ENCODE results near the gene FOLR1. TPM values are rescaled to one million over a fixed set of nuclear protein-coding genes. Genes with fewer than 3 reads are reported as not detected.
"Not testable (repeated sequence)": the region's sequence is repeated elsewhere in the genome, so short reads cannot be mapped to it uniquely, and the experiment has no call there.

The FOLR1 gene
- total RNA-seq, 4 donors from 2014 or later = not detected

- not testable (repeated sequence) for DNase-seq, H3K4me1 ChIP-seq, H3K9me3 ChIP-seq, H3K4me3 ChIP-seq, H3K27me3 ChIP-seq, H3K27ac ChIP-seq, H3K36me3 ChIP-seq
- peak in 3 of 6 experiments; percentile 28 to 55 (median 37) for TF ChIP-seq CTCF (IDR thresholded peaks at IDR 0.05)
Observed at GRCh38 chr11:72181553-72181958, 10.4 kb upstream of the FOLR1 start.

- H3K9me3 ChIP-seq = no peaks in the 10 kb centered on the region
- no peak for DNase-seq
- H3K4me3 ChIP-seq = no peak overlapping the region
- peaks cover 0 to 5% (median 0%) of the 10 kb centered on the region in 4 donors for H3K4me1 ChIP-seq
- no peaks in the 10 kb centered on the region for H3K36me3 ChIP-seq
- no peaks in the 10 kb centered on the region for H3K27me3 ChIP-seq
- TF ChIP-seq CTCF (IDR thresholded peaks at IDR 0.05) (no peak), POLR2A (IDR thresholded peaks at IDR 0.05) (no peak)
- H3K27ac ChIP-seq = no peak overlapping the region
Observed at GRCh38 chr11:72188267-72188666, 3.7 kb upstream of the FOLR1 start.

- H3K4me1 ChIP-seq = peaks cover 0 to 5% (median 0%) of the 10 kb centered on the region in 4 donors
- no peak for DNase-seq
- H3K27ac ChIP-seq = no peak overlapping the region
- no peaks in the 10 kb centered on the region for H3K9me3 ChIP-seq
- no peaks in the 10 kb centered on the region for H3K36me3 ChIP-seq
- no peak for TF ChIP-seq CTCF (IDR thresholded peaks at IDR 0.05)
- TF ChIP-seq POLR2A (IDR thresholded peaks at IDR 0.05) = no peak
- no peaks in the 10 kb centered on the region for H3K27me3 ChIP-seq
- no peak overlapping the region for H3K4me3 ChIP-seq
Observed at GRCh38 chr11:72189455-72190250, 2.3 kb upstream of the FOLR1 start.

- Histone ChIP-seq H3K9me3 (no peaks in the 10 kb centered on the region), H3K27ac (no peak overlapping the region), H3K4me3 (no peak overlapping the region), H3K4me1 (peaks cover 0 to 5% (median 0%) of the 10 kb centered on the region in 4 donors), H3K27me3 (no peaks in the 10 kb centered on the region), H3K36me3 (no peaks in the 10 kb centered on the region)
- TF ChIP-seq CTCF (IDR thresholded peaks at IDR 0.05) (no peak), POLR2A (IDR thresholded peaks at IDR 0.05) (no peak)
- DNase-seq = no peak
Observed at GRCh38 chr11:72190631-72191071, 1.3 kb upstream of the FOLR1 start.

GRCh38 chr11:72195518-72196270 lies 3.8 kb downstream of the FOLR1 start:
- DNase-seq = peak in 1 of 3 donors; percentile 27
- no peaks in the 10 kb centered on the region for H3K36me3 ChIP-seq
- no peaks in the 10 kb centered on the region for H3K4me1 ChIP-seq
- TF ChIP-seq POLR2A (IDR thresholded peaks at IDR 0.05) = no peak
- TF ChIP-seq CTCF (IDR thresholded peaks at IDR 0.05) = no peak
- no peak overlapping the region for H3K27ac ChIP-seq
- H3K4me3 ChIP-seq = no peak overlapping the region
- H3K9me3 ChIP-seq = no peaks in the 10 kb centered on the region
- H3K27me3 ChIP-seq = no peaks in the 10 kb centered on the region

GRCh38 chr11:72201445-72201844 lies 9.5 kb downstream of the FOLR1 start:
- H3K4me3 ChIP-seq, H3K27ac ChIP-seq, H3K36me3 ChIP-seq, H3K27me3 ChIP-seq, H3K4me1 ChIP-seq, H3K9me3 ChIP-seq, DNase-seq: not testable (repeated sequence)
